Measurements from ENCODE around the gene FXYD5.
A peak's percentile ranks its signal among the peaks of the same experiment; 100 is the strongest.
"Not testable (repeated sequence)": the region's sequence is repeated elsewhere in the genome, so short reads cannot be mapped to it uniquely, and the experiment has no call there.

The FXYD5 gene

GRCh38 chr19:35122687-35123551 is 31.6 kb upstream of the FXYD5 start:
- TF ChIP-seq POLR2A (IDR thresholded peaks at IDR 0.05; ENCODE audit: low read depth, low read length) (no peak), TAF1 (IDR thresholded peaks at IDR 0.05; ENCODE audit: borderline replicate concordance, low read depth, low read length) (no peak), POLR2AphosphoS5 (IDR thresholded peaks at IDR 0.05; ENCODE audit: low read depth, low read length) (no peak)
- FAIRE-seq: no peak
- DNase-seq (ENCODE audit: insufficient read length): no peak

GRCh38 chr19:35123573-35123972 is 31.0 kb upstream of the FXYD5 start:
- FAIRE-seq (no peak), DNase-seq (ENCODE audit: insufficient read length) (no peak)
- TF ChIP-seq POLR2AphosphoS5 (IDR thresholded peaks at IDR 0.05; ENCODE audit: low read depth, low read length) (no peak), POLR2A (IDR thresholded peaks at IDR 0.05; ENCODE audit: low read depth, low read length) (no peak)

- peak; percentile 94 for FAIRE-seq
- TF ChIP-seq TAF1 (IDR thresholded peaks at IDR 0.05; ENCODE audit: borderline replicate concordance, low read depth, low read length) (no peak), POLR2AphosphoS5 (IDR thresholded peaks at IDR 0.05; ENCODE audit: low read depth, low read length) (no peak), POLR2A (IDR thresholded peaks at IDR 0.05; ENCODE audit: low read depth, low read length) (no peak; the same call in 1 of the 2 replicates)
Observed at GRCh38 chr19:35124098-35125060, 30.2 kb upstream of the FXYD5 start.

GRCh38 chr19:35125270-35125717 is 29.2 kb upstream of the FXYD5 start:
- no peak for TF ChIP-seq TAF1 (IDR thresholded peaks at IDR 0.05; ENCODE audit: borderline replicate concordance, low read depth, low read length)
- no peak for TF ChIP-seq POLR2A (IDR thresholded peaks at IDR 0.05; ENCODE audit: low read depth, low read length)
- TF ChIP-seq POLR2AphosphoS5 (IDR thresholded peaks at IDR 0.05; ENCODE audit: low read depth, low read length): no peak
- FAIRE-seq: no peak
- DNase-seq (ENCODE audit: insufficient read length): no peak

More at GRCh38 chr19:35124098-35125060, 30.2 kb upstream of the FXYD5 start:
- peak; percentile 98 for DNase-seq (ENCODE audit: insufficient read length)

- DNase-seq (ENCODE audit: insufficient read length): no peak
- no peak for FAIRE-seq
- no peak for TF ChIP-seq POLR2A (IDR thresholded peaks at IDR 0.05; ENCODE audit: low read depth, low read length)
- TF ChIP-seq TAF1 (IDR thresholded peaks at IDR 0.05; ENCODE audit: borderline replicate concordance, low read depth, low read length): no peak
- TF ChIP-seq POLR2AphosphoS5 (IDR thresholded peaks at IDR 0.05; ENCODE audit: low read depth, low read length): no peak
Observed at GRCh38 chr19:35125749-35126623, 28.5 kb upstream of the FXYD5 start.

GRCh38 chr19:35126624-35126959 is 27.9 kb upstream of the FXYD5 start:
- FAIRE-seq (no peak), DNase-seq (ENCODE audit: insufficient read length) (no peak)
- TF ChIP-seq POLR2AphosphoS5 (IDR thresholded peaks at IDR 0.05; ENCODE audit: low read depth, low read length) (no peak), TAF1 (IDR thresholded peaks at IDR 0.05; ENCODE audit: borderline replicate concordance, low read depth, low read length) (no peak), POLR2A (IDR thresholded peaks at IDR 0.05; ENCODE audit: low read depth, low read length) (no peak)

GRCh38 chr19:35127871-35128270 is 26.7 kb upstream of the FXYD5 start:
- FAIRE-seq (no peak), DNase-seq (ENCODE audit: insufficient read length) (no peak)
- TF ChIP-seq POLR2AphosphoS5 (IDR thresholded peaks at IDR 0.05; ENCODE audit: low read depth, low read length) (no peak), TAF1 (IDR thresholded peaks at IDR 0.05; ENCODE audit: borderline replicate concordance, low read depth, low read length) (no peak), POLR2A (IDR thresholded peaks at IDR 0.05; ENCODE audit: low read depth, low read length) (no peak)

- no peak for FAIRE-seq
- DNase-seq (ENCODE audit: insufficient read length): no peak
- TF ChIP-seq TAF1 (IDR thresholded peaks at IDR 0.05; ENCODE audit: borderline replicate concordance, low read depth, low read length): no peak
Observed at GRCh38 chr19:35128398-35129057, 26.0 kb upstream of the FXYD5 start.

GRCh38 chr19:35129724-35130274 is 24.7 kb upstream of the FXYD5 start:
- not testable (repeated sequence) for FAIRE-seq; DNase-seq (ENCODE audit: insufficient read length)
